RWPE2 (cell line): ENCODE results near the gene KRTAP4-8.

Experiments
- ATAC-seq: fragments of 200-7000 bp; cut with Tn5 transposase; 3 replicates; pipeline ENCODE4 v1.9.1; 2021; ENCODE audit warnings: low read depth
- DNase-seq: peaks from one replicate; pipeline ENCODE4 v3.0.0-alpha.2; 2020; ENCODE audit warnings: low spot score
- H3K27ac ChIP-seq: fragments of 450-650 bp; 2 replicates; pipeline ENCODE4 v1.5.1; 2017; ENCODE audit warnings: mild to moderate bottlenecking; ENCODE audit not compliant: poor library complexity, severe bottlenecking
- H3K27me3 ChIP-seq: fragments of 250-450 bp; sonication (Bioruptor Pico); 2 replicates; pipeline ENCODE4 v1.5.1; 2021; ENCODE audit warnings: mild to moderate bottlenecking, moderate library complexity; ENCODE audit not compliant: insufficient read depth, poor library complexity, severe bottlenecking
- H3K36me3 ChIP-seq: fragments of 250-450 bp; sonication (Bioruptor Pico); 2 replicates; pipeline ENCODE4 v1.5.1; 2020; ENCODE audit warnings: low read depth, mild to moderate bottlenecking, moderate library complexity
- H3K4me1 ChIP-seq: fragments of 250-450 bp; sonication (Bioruptor Pico); 2 replicates; pipeline ENCODE4 v1.5.1; 2021; ENCODE audit warnings: mild to moderate bottlenecking, moderate library complexity; ENCODE audit not compliant: insufficient read depth, poor library complexity, severe bottlenecking
- H3K4me3 ChIP-seq: fragments of 250-450 bp; sonication (Bioruptor Pico); 2 replicates; pipeline ENCODE4 v1.5.1; 2021; ENCODE audit warnings: mild to moderate bottlenecking, moderate library complexity; ENCODE audit not compliant: severe bottlenecking
- H3K9me3 ChIP-seq: fragments of 250-450 bp; sonication (Bioruptor Pico); 2 replicates; pipeline ENCODE4 v1.5.1; 2021; ENCODE audit warnings: mild to moderate bottlenecking, moderate library complexity; ENCODE audit not compliant: severe bottlenecking
- CTCF ChIP-seq: fragments of 450-650 bp; IDR thresholded peaks from one replicate; pipeline ENCODE4 v1.5.1; 2017; ENCODE audit warnings: mild to moderate bottlenecking, moderate library complexity; ENCODE audit not compliant: poor library complexity, severe bottlenecking

The KRTAP4-8 gene

GRCh38 chr17:41048441-41048840, 49.5 kb downstream of the KRTAP4-8 start:
- DNase-seq: no peak
- peaks cover 15% of the 10 kb centered on the region for H3K4me1 ChIP-seq
- H3K27ac ChIP-seq: peak overlapping the region; percentile 55
- H3K27me3 ChIP-seq: no peaks in the 10 kb centered on the region
- peaks cover 2% of the 10 kb centered on the region for H3K9me3 ChIP-seq
- no peak overlapping the region for H3K4me3 ChIP-seq
- no peak for TF ChIP-seq CTCF
- peak; percentile 53; the same call in 2 of the 3 replicates for ATAC-seq
- H3K36me3 ChIP-seq: no peaks in the 10 kb centered on the region
